Measurements from ENCODE around the gene TARP.
A peak's percentile ranks its signal among the peaks of the same experiment; 100 is the strongest.

DNA sequence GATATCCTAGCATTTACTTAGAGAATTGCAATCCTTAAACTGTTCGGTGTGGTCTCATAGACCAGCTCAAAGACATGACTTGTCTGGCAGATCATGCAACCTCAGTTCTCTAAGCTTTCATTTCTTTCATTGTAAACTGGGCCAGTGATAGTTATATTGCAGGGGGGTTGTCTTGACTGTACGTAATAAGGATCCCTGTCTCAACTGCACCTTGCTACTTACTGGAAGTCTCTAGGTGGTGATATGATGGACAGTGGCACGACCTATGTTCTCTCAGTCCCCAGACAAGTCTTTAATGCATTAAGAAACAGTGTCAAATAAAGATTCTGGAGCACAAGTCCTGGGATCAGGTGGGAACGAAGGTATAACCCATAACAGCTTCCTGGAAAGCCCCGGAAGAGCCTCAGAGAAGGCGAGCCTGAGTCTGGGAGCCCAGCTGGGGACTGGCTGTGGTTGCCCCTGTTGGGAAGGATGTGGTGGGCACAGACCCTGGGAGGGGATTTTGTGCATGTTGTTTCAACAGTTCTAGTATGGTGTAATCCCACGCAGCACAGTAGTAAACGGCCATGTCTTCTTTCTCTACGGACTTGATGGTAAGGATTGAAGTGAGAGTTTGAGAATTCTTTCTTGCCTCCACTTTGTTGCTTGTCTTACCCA lies 26.0 kb upstream of the TARP start:
- TF ChIP-seq, protein P1, sequence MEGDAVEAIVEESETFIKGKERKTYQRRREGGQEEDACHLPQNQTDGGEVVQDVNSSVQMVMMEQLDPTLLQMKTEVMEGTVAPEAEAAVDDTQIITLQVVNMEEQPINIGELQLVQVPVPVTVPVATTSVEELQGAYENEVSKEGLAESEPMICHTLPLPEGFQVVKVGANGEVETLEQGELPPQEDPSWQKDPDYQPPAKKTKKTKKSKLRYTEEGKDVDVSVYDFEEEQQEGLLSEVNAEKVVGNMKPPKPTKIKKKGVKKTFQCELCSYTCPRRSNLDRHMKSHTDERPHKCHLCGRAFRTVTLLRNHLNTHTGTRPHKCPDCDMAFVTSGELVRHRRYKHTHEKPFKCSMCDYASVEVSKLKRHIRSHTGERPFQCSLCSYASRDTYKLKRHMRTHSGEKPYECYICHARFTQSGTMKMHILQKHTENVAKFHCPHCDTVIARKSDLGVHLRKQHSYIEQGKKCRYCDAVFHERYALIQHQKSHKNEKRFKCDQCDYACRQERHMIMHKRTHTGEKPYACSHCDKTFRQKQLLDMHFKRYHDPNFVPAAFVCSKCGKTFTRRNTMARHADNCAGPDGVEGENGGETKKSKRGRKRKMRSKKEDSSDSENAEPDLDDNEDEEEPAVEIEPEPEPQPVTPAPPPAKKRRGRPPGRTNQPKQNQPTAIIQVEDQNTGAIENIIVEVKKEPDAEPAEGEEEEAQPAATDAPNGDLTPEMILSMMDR (IDR thresholded peaks at IDR 0.05; ENCODE audit: low read depth, low read length), result no peak
- TF ChIP-seq MYC (IDR thresholded peaks at IDR 0.05; ENCODE audit: low read depth, low read length) (peak; percentile 85), POLR2A (IDR thresholded peaks at IDR 0.05; ENCODE audit: extremely low read depth, insufficient read length) (peak; percentile 72)
- TF ChIP-seq, protein P2, sequence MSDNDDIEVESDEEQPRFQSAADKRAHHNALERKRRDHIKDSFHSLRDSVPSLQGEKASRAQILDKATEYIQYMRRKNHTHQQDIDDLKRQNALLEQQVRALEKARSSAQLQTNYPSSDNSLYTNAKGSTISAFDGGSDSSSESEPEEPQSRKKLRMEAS (IDR thresholded peaks at IDR 0.05; ENCODE audit: low read depth, low read length), result peak; percentile 81
